ENCODE data around the gene THSD4.

The THSD4 gene

GRCh38 chr15:71183063-71183462 is 67.8 kb downstream of the THSD4 start:
- Histone ChIP-seq H4K20me1 (ENCODE audit: insufficient read depth, low read length, poor library complexity, severe bottlenecking) (no peaks in the 10 kb centered on the region), H3F3A (ENCODE audit: low read depth) (no peaks in the 10 kb centered on the region), H3K79me2 (ENCODE audit: insufficient read depth, low read length) (no peaks in the 10 kb centered on the region), H3K4me3 (ENCODE audit: low read length, poor library complexity, severe bottlenecking) (no peak overlapping the region), H3K9ac (ENCODE audit: low read depth, low read length, poor library complexity, severe bottlenecking) (no peak overlapping the region), H3K27me3 (ENCODE audit: insufficient read depth, low read length, poor library complexity, severe bottlenecking) (no peaks in the 10 kb centered on the region), H3K4me1 (ENCODE audit: insufficient read depth, low read length, poor library complexity, severe bottlenecking) (no peaks in the 10 kb centered on the region), H3K4me2 (ENCODE audit: low read depth, low read length, poor library complexity, severe bottlenecking) (no peak overlapping the region), H3K36me3 (ENCODE audit: insufficient read depth, low read length) (no peaks in the 10 kb centered on the region), H2AFZ (ENCODE audit: low read length) (no peak overlapping the region), H3K9me3 (ENCODE audit: insufficient read depth, low read depth, low read length) (no peaks in the 10 kb centered on the region), H3K9me2 (replicated peaks; ENCODE audit: low read depth, low read length) (no peaks in the 10 kb centered on the region)
- no peak for TF ChIP-seq CTCF (conservative IDR thresholded peaks at IDR 0.05; ENCODE audit: low read length)
- no peak for TF ChIP-seq EZH2phosphoT487 (IDR thresholded peaks at IDR 0.05; ENCODE audit: borderline replicate concordance)

GRCh38 chr15:71185706-71186105 is 70.4 kb downstream of the THSD4 start:
- Histone ChIP-seq H3F3A (ENCODE audit: low read depth) (no peaks in the 10 kb centered on the region), H3K4me1 (ENCODE audit: insufficient read depth, low read length, poor library complexity, severe bottlenecking) (no peaks in the 10 kb centered on the region), H3K4me3 (ENCODE audit: low read length, poor library complexity, severe bottlenecking) (no peak overlapping the region), H4K20me1 (ENCODE audit: insufficient read depth, low read length, poor library complexity, severe bottlenecking) (no peaks in the 10 kb centered on the region), H3K9me2 (replicated peaks; ENCODE audit: low read depth, low read length) (no peaks in the 10 kb centered on the region), H3K9me3 (ENCODE audit: insufficient read depth, low read depth, low read length) (no peaks in the 10 kb centered on the region), H3K4me2 (ENCODE audit: low read depth, low read length, poor library complexity, severe bottlenecking) (no peak overlapping the region), H3K36me3 (ENCODE audit: insufficient read depth, low read length) (no peaks in the 10 kb centered on the region), H3K27me3 (ENCODE audit: insufficient read depth, low read length, poor library complexity, severe bottlenecking) (no peaks in the 10 kb centered on the region), H3K9ac (ENCODE audit: low read depth, low read length, poor library complexity, severe bottlenecking) (no peak overlapping the region), H3K79me2 (ENCODE audit: insufficient read depth, low read length) (no peaks in the 10 kb centered on the region), H2AFZ (ENCODE audit: low read length) (no peak overlapping the region)
- no peak for TF ChIP-seq EZH2phosphoT487 (IDR thresholded peaks at IDR 0.05; ENCODE audit: borderline replicate concordance)
- TF ChIP-seq CTCF (conservative IDR thresholded peaks at IDR 0.05; ENCODE audit: low read length) = no peak

GRCh38 chr15:71186267-71186666 is 71.0 kb downstream of the THSD4 start:
- Histone ChIP-seq H3K9me2 (replicated peaks; ENCODE audit: low read depth, low read length) (no peaks in the 10 kb centered on the region), H3F3A (ENCODE audit: low read depth) (no peaks in the 10 kb centered on the region), H3K27me3 (ENCODE audit: insufficient read depth, low read length, poor library complexity, severe bottlenecking) (no peaks in the 10 kb centered on the region), H3K36me3 (ENCODE audit: insufficient read depth, low read length) (no peaks in the 10 kb centered on the region), H3K79me2 (ENCODE audit: insufficient read depth, low read length) (no peaks in the 10 kb centered on the region), H3K9me3 (ENCODE audit: insufficient read depth, low read depth, low read length) (no peaks in the 10 kb centered on the region), H3K4me3 (ENCODE audit: low read length, poor library complexity, severe bottlenecking) (no peak overlapping the region), H3K4me1 (ENCODE audit: insufficient read depth, low read length, poor library complexity, severe bottlenecking) (no peaks in the 10 kb centered on the region), H3K9ac (ENCODE audit: low read depth, low read length, poor library complexity, severe bottlenecking) (no peak overlapping the region), H4K20me1 (ENCODE audit: insufficient read depth, low read length, poor library complexity, severe bottlenecking) (no peaks in the 10 kb centered on the region), H2AFZ (ENCODE audit: low read length) (no peak overlapping the region), H3K4me2 (ENCODE audit: low read depth, low read length, poor library complexity, severe bottlenecking) (no peak overlapping the region)
- TF ChIP-seq EZH2phosphoT487 (IDR thresholded peaks at IDR 0.05; ENCODE audit: borderline replicate concordance) (no peak), CTCF (conservative IDR thresholded peaks at IDR 0.05; ENCODE audit: low read length) (no peak)

All from Loucy (cell line).